Keratinocyte (primary cell): ENCODE results near the gene KLHL20. TPM values are rescaled to one million over a fixed set of nuclear protein-coding genes. Genes with fewer than 3 reads are reported as not detected.

Experiments
- DNase-seq: peaks from one replicate; pipeline ENCODE4 v3.0.0-alpha.2; 2011; ENCODE audit warnings: low read depth, missing footprints, low spot score
- FAIRE-seq: peaks from 2 replicates; lab custom pipeline; 2011; peaks lifted over from hg19 to GRCh38; lab: Jason Lieb, UNC
- H2AFZ ChIP-seq: 2 replicates; pipeline ENCODE4 v1.6.0; 2012; ENCODE audit warnings: low read length, control low read depth, inconsistent platforms; ENCODE audit not compliant: control insufficient read depth
- H3K27ac ChIP-seq: 2 replicates; pipeline ENCODE4 v1.5.1; 2011; ENCODE audit warnings: low read length; ENCODE audit not compliant: control insufficient read depth, insufficient read depth
- H3K27me3 ChIP-seq: 3 replicates; pipeline ENCODE4 v1.6.0; 2011; ENCODE audit warnings: low read length; ENCODE audit not compliant: control insufficient read depth, insufficient read depth; ENCODE audit errors: extremely low read depth
- H3K36me3 ChIP-seq, 2 experiments: 2 replicates in 1 of 2; 3 replicates in 1 of 2; pipeline ENCODE4 v1.5.1; 2011; ENCODE audit warnings: low read length in 2 of 2, mild to moderate bottlenecking in 1 of 2; ENCODE audit not compliant: control insufficient read depth in 2 of 2, insufficient read depth in 2 of 2; ENCODE audit errors: extremely low read depth in 1 of 2
- H3K4me1 ChIP-seq: 3 replicates; pipeline ENCODE4 v1.5.1; 2011; ENCODE audit warnings: low read length; ENCODE audit not compliant: control insufficient read depth, insufficient read depth; ENCODE audit errors: extremely low read depth
- H3K4me2 ChIP-seq: 3 replicates; pipeline ENCODE4 v1.6.0; 2011; ENCODE audit warnings: low read depth, low read length; ENCODE audit not compliant: control insufficient read depth, insufficient read depth; ENCODE audit errors: extremely low read depth
- H3K4me3 ChIP-seq, 3 experiments: fragments of 200-600 bp in 1 of 3; sonication (generic) in 1 of 3; 2 replicates in 2 of 3; 3 replicates in 1 of 3; pipeline ENCODE4 v1.5.1; 2011 to 2016; ENCODE audit warnings: low read length in 3 of 3, mild to moderate bottlenecking in 3 of 3, control low read depth in 2 of 3, inconsistent platforms in 1 of 3, low read depth in 1 of 3, mixed read lengths in 1 of 3, mixed run types in 1 of 3, moderate library complexity in 1 of 3; ENCODE audit not compliant: control insufficient read depth in 2 of 3, insufficient read depth in 2 of 3; ENCODE audit errors: extremely low read depth in 1 of 3
- H3K79me2 ChIP-seq: 2 replicates; pipeline ENCODE4 v1.6.0; 2012; ENCODE audit warnings: low read length; ENCODE audit not compliant: control insufficient read depth, insufficient read depth
- H3K9ac ChIP-seq: 3 replicates; pipeline ENCODE4 v1.6.0; 2011; ENCODE audit warnings: low read length; ENCODE audit not compliant: control insufficient read depth, insufficient read depth; ENCODE audit errors: extremely low read depth
- H3K9me1 ChIP-seq: 3 replicates; pipeline ENCODE4 v1.6.0; 2011; ENCODE audit warnings: low read length; ENCODE audit not compliant: control insufficient read depth, insufficient read depth; ENCODE audit errors: extremely low read depth
- H3K9me3 ChIP-seq: 2 replicates; pipeline ENCODE4 v1.5.1; 2012; ENCODE audit warnings: low read depth, low read length; ENCODE audit not compliant: control insufficient read depth
- H4K20me1 ChIP-seq: 3 replicates; pipeline ENCODE4 v1.6.0; 2011; ENCODE audit warnings: low read length; ENCODE audit not compliant: control insufficient read depth, insufficient read depth; ENCODE audit errors: extremely low read depth
- CTCF ChIP-seq, 3 experiments: IDR thresholded peaks in 1 of 3; conservative IDR thresholded peaks in 1 of 3; optimal IDR thresholded peaks in 1 of 3; 2 replicates in 2 of 3; 3 replicates in 1 of 3; pipeline versions ENCODE3 to v1.5.1; 2011; ENCODE audit warnings: low read length in 3 of 3, mild to moderate bottlenecking in 3 of 3, moderate library complexity in 2 of 3, control low read depth in 1 of 3, inconsistent platforms in 1 of 3; ENCODE audit not compliant: insufficient read depth in 2 of 3; ENCODE audit errors: extremely low read depth in 1 of 3
- EZH2 ChIP-seq: IDR thresholded peaks from one replicate; pipeline ENCODE4 v1.6.1; 2012; ENCODE audit warnings: inconsistent platforms, mild to moderate bottlenecking, low read length, moderate library complexity
- dilution Hi-C: fragments of 300-500 bp; cut with MboI; formaldehyde crosslinking; loops from one replicate; pipeline ENCODE4 v1.7.0; 2020; ENCODE audit warnings: low sequenced_read_pairs; ENCODE audit not compliant: extremely low pct_ligation_motif_present
- polyA plus RNA-seq, 5 experiments: library from polyadenylated mRNA; depleted of rRNA in 3 of 5; stranded (reverse) in 3 of 5; stranded (forward) in 1 of 5; unstranded in 1 of 5; fragments of >200 nt; gene quantifications; 1 replicate in 1 of 5; 2 replicates in 3 of 5; 3 replicates in 1 of 5; pipeline versions ENCODE4 v1.2.1 to v1.2.3, GENCODE V29; 2011 to 2012; ENCODE audit warnings: missing spikeins in 2 of 5, low read depth in 1 of 5, low replicate concordance in 1 of 5

KLHL20 gene
- polyA plus RNA-seq, 1 donor (not counting 4 experiments of a cell fraction or from before 2014, with no cell fraction given), result 17.4 TPM

- Histone ChIP-seq H3K9me3 (no peaks in the 10 kb centered on the region), H3K9me1 (no peaks in the 10 kb centered on the region), H3K79me2 (no peaks in the 10 kb centered on the region), H3K4me3 (no peak overlapping the region), H3K27ac (no peak overlapping the region), H3K9ac (no peak overlapping the region), H4K20me1 (no peaks in the 10 kb centered on the region), H2AFZ (no peak overlapping the region), H3K4me2 (no peak overlapping the region), H3K27me3 (no peaks in the 10 kb centered on the region), H3K4me1 (no peaks in the 10 kb centered on the region), H3K36me3 (no peaks in the 10 kb centered on the region)
- DNase-seq (no peak), FAIRE-seq (no peak)
- dilution Hi-C loops, result no loop called here
- TF ChIP-seq EZH2 (no peak), CTCF (optimal IDR thresholded peaks at IDR 0.05 in 1 of 3, IDR thresholded peaks at IDR 0.05 in 1 of 3, conservative IDR thresholded peaks at IDR 0.05 in 1 of 3; ENCODE audit: extremely low read depth in 1 of 3, insufficient read depth in 2 of 3, low read length in 3 of 3) (no peak)
These were observed 12.0 kb upstream of the KLHL20 start for GRCh38 chr1:173702736-173703135.

- no peak for TF ChIP-seq EZH2
- TF ChIP-seq CTCF (optimal IDR thresholded peaks at IDR 0.05 in 1 of 3, IDR thresholded peaks at IDR 0.05 in 1 of 3, conservative IDR thresholded peaks at IDR 0.05 in 1 of 3; ENCODE audit: extremely low read depth in 1 of 3, insufficient read depth in 2 of 3, low read length in 3 of 3), result no peak
- no peaks in the 10 kb centered on the region for H3K79me2 ChIP-seq
- no peak for FAIRE-seq
- H4K20me1 ChIP-seq, result no peaks in the 10 kb centered on the region
- H3K36me3 ChIP-seq, result no peaks in the 10 kb centered on the region
- H3K9me3 ChIP-seq, result no peaks in the 10 kb centered on the region
- H3K27me3 ChIP-seq, result no peaks in the 10 kb centered on the region
- no peak overlapping the region for H3K4me2 ChIP-seq
- no peak overlapping the region for H3K9ac ChIP-seq
- dilution Hi-C loops, result no loop called here
- no peak overlapping the region for H2AFZ ChIP-seq
- no peak overlapping the region for H3K27ac ChIP-seq
- H3K4me1 ChIP-seq, result no peaks in the 10 kb centered on the region
- no peak for DNase-seq
- no peak overlapping the region for H3K4me3 ChIP-seq
- H3K9me1 ChIP-seq, result no peaks in the 10 kb centered on the region
These were observed 9.7 kb upstream of the KLHL20 start for GRCh38 chr1:173705117-173705516.
